HL-60 (cell line): ENCODE measurements around the gene TRIM3.

Source experiments
- DNase-seq, 2 experiments: peaks; one replicate each; pipeline ENCODE4 v3.0.0-alpha.2; 2010 to 2020; ENCODE audit warnings: low read depth in 1 of 2, low spot score in 1 of 2
- H3K27ac ChIP-seq: fragments of 250-450 bp; sonication (Bioruptor Pico); replicated peaks from 2 replicates; pipeline ENCODE4 v1.5.1; 2020; ENCODE audit warnings: mild to moderate bottlenecking, moderate library complexity
- H3K27me3 ChIP-seq: fragments of 250-450 bp; sonication (Bioruptor Pico); 2 replicates; pipeline ENCODE4 v1.5.1; 2021; ENCODE audit warnings: mild to moderate bottlenecking, moderate library complexity; ENCODE audit not compliant: insufficient read depth, poor library complexity, severe bottlenecking
- H3K4me3 ChIP-seq: replicated peaks from 2 replicates; pipeline ENCODE4 v1.5.1; 2011; ENCODE audit warnings: mild to moderate bottlenecking, control low read depth, low read length; ENCODE audit not compliant: insufficient read depth
- GABPA ChIP-seq: IDR thresholded peaks from 2 replicates; pipeline ENCODE4 v1.6.1; 2012; ENCODE audit warnings: low read depth
- POLR2AphosphoS5 ChIP-seq: IDR thresholded peaks from 2 replicates; pipeline ENCODE4 v1.6.1; 2012; ENCODE audit warnings: low read depth
- SPI1 ChIP-seq: IDR thresholded peaks from 2 replicates; pipeline ENCODE4 v1.6.1; 2012; ENCODE audit warnings: low read depth, mild to moderate bottlenecking, borderline replicate concordance
- TF ChIP-seq, protein P1 (sequence below): IDR thresholded peaks from 2 replicates; pipeline ENCODE4 v1.6.1; 2012; ENCODE audit warnings: low read depth; ENCODE audit not compliant: insufficient replicate concordance
- TF ChIP-seq, protein P2 (sequence below): IDR thresholded peaks from one replicate; pipeline ENCODE4 v1.5.1; 2011; ENCODE audit warnings: low read length, control low read depth, inconsistent platforms; ENCODE audit not compliant: insufficient read depth

Gene TRIM3

DNA sequence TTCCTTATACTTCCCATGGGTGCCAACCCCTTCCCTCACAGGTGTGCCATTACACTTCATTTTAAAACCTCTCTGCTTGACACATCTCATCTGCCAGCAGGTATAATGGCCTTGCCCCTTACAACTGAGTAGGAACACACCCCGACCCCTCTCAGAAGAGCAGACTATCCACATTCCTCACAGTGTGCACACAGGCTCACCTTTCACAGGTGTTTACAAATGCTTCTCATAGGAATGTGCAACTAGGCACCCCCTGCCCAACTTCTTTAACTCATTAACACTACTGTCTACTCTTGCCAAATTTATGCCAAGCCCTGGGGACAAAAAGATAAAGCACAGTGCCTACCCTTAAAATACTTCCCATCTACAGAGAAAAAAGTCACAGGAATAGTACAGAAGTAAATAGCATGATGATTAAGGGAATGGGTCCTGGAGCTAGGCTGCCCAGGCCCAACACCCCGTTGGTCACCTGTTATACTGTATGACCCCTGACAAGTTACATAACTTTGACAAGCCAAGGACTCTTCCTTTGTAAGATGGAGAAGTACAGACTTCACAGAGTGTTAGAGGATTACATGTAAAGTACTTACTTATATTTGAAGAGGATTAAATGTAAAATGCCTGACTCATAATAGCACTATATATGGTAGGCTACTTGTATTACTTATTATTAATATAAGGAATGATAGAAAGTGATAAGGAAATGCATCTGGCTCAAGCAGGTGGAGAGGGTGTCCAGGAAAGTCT is 15.2 kb downstream of the TRIM3 start:
- Histone ChIP-seq H3K27me3 (peaks cover 2% of the 10 kb centered on the region), H3K27ac (no peak overlapping the region), H3K4me3 (no peak overlapping the region)
- DNase-seq = no peak
- TF ChIP-seq SPI1 = no peak
- TF ChIP-seq, protein P1, sequence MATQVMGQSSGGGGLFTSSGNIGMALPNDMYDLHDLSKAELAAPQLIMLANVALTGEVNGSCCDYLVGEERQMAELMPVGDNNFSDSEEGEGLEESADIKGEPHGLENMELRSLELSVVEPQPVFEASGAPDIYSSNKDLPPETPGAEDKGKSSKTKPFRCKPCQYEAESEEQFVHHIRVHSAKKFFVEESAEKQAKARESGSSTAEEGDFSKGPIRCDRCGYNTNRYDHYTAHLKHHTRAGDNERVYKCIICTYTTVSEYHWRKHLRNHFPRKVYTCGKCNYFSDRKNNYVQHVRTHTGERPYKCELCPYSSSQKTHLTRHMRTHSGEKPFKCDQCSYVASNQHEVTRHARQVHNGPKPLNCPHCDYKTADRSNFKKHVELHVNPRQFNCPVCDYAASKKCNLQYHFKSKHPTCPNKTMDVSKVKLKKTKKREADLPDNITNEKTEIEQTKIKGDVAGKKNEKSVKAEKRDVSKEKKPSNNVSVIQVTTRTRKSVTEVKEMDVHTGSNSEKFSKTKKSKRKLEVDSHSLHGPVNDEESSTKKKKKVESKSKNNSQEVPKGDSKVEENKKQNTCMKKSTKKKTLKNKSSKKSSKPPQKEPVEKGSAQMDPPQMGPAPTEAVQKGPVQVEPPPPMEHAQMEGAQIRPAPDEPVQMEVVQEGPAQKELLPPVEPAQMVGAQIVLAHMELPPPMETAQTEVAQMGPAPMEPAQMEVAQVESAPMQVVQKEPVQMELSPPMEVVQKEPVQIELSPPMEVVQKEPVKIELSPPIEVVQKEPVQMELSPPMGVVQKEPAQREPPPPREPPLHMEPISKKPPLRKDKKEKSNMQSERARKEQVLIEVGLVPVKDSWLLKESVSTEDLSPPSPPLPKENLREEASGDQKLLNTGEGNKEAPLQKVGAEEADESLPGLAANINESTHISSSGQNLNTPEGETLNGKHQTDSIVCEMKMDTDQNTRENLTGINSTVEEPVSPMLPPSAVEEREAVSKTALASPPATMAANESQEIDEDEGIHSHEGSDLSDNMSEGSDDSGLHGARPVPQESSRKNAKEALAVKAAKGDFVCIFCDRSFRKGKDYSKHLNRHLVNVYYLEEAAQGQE = no peak

DNA sequence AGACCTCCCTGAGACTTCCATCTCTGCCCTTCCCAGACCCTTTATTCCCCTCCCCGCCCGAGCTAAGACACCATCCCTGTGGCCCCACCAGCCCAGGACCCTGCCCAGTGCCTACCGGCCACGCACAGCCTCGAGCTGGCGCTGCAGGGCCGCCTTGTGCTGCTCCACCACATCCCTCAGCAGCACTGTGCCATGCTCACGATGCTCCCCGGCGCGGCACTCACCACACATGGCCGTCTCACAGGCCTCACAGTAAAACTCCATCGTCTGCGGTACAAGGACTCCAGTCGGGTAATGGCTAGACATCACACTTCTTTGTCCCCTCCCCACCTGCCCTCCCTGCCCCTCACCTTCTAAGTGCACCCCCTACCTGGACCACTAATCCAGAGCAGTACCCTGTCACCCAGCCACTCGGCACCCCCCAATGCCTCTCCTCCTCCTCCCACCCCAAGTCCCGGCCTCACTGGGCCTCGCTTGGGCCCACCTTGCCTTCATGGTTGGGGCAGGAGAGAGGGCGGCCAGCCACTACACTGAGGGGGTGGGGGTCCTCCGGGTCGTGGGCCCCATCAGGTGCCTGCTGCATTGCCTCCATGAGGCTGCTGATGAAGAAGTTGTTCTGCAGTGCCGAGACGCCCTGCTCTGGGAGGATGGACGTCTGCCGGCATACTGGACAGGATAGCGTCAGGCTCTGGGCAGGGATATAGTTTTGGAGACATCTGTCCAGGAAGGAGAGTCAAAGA is 16.0 kb downstream of the TRIM3 start:
- H3K27me3 ChIP-seq = peaks cover 2% of the 10 kb centered on the region
- DNase-seq = no peak
- H3K27ac ChIP-seq = no peak overlapping the region
- TF ChIP-seq, protein P2, sequence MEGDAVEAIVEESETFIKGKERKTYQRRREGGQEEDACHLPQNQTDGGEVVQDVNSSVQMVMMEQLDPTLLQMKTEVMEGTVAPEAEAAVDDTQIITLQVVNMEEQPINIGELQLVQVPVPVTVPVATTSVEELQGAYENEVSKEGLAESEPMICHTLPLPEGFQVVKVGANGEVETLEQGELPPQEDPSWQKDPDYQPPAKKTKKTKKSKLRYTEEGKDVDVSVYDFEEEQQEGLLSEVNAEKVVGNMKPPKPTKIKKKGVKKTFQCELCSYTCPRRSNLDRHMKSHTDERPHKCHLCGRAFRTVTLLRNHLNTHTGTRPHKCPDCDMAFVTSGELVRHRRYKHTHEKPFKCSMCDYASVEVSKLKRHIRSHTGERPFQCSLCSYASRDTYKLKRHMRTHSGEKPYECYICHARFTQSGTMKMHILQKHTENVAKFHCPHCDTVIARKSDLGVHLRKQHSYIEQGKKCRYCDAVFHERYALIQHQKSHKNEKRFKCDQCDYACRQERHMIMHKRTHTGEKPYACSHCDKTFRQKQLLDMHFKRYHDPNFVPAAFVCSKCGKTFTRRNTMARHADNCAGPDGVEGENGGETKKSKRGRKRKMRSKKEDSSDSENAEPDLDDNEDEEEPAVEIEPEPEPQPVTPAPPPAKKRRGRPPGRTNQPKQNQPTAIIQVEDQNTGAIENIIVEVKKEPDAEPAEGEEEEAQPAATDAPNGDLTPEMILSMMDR = no peak
- TF ChIP-seq SPI1 (no peak), POLR2AphosphoS5 (no peak), GABPA (no peak)
- no peak overlapping the region for H3K4me3 ChIP-seq

DNA sequence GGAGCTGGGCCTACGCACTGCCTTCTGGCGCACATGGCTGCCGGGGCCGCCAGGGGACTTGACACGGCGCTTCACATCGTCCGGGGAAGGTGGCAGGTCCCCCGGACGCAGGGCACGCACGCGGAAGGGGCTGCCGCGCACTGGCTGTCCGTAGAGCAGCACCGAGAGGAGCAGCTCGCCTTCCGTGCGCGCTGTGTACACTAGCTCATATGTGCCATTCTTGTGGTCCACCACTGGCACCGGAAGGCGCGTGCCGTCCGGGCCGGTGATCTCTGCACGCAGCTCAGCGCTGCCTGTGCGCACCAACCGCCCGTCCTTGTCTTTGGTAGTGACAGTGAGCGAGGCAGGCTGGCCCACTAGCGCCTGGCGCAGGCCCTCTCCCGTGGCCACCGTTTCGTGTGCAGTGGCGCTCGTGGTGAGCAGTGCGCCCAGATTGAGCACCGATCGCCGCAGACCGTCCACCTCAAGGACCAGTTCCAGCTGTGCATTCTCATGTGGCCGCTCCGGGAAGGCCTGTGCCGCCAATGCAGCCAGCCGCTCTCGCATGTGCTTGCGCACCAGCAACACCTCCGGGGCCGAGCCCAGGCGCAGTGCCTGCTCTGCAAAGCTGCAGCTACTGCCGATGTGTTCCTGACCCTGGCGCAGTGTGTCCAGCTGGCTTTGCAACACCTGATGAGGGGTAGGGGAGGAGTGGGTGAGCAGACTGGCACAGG is 17.2 kb downstream of the TRIM3 start:
- TF ChIP-seq GABPA = no peak
- TF ChIP-seq, protein P2 = no peak
- TF ChIP-seq, protein P1 = no peak
- TF ChIP-seq POLR2AphosphoS5 = no peak
- TF ChIP-seq SPI1 = no peak
- H3K27ac ChIP-seq = no peak overlapping the region
- no peak overlapping the region for H3K4me3 ChIP-seq
- H3K27me3 ChIP-seq = no peaks in the 10 kb centered on the region
- no peak for DNase-seq

DNA sequence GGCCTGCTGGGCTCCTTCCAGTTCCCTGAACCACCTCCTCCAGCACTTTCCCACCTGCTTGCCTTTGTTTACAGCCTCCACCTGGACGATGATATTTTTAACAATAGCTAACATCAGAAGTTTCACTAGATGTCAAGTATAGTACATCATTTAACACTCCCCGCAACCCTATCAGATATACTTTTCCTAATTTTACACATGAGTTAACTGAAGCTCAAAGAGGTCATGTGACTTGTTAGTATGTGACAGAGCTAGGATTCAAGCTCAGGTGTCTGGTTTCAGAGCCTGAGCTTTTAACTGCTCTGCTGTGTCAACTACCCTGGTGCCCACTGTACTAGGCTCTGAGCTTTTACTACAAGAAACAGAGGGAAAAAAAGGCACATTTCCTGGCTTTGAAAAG is 18.7 kb downstream of the TRIM3 start:
- Histone ChIP-seq H3K27ac (no peak overlapping the region), H3K27me3 (no peaks in the 10 kb centered on the region), H3K4me3 (no peak overlapping the region)
- no peak for DNase-seq
- TF ChIP-seq, protein P2 = no peak
- TF ChIP-seq SPI1 (no peak), POLR2AphosphoS5 (no peak), GABPA (no peak)
- TF ChIP-seq, protein P1 = no peak
